OCI-LY7 (cell line): ENCODE results near the gene CACTIN. TPM values are rescaled to one million over a fixed set of nuclear protein-coding genes. Genes with fewer than 3 reads are reported as not detected.

ENCODE experiments used
- Bru-seq: library from RNA; stranded (reverse); fragments of 400-500 nt; gene quantifications from one replicate; lab custom pipeline; 2021; lab: Mats Ljungman, UMichigan
- BruChase-seq, 2 experiments: library from RNA; stranded (reverse); fragments of 400-500 nt; gene quantifications; one replicate each; lab custom pipeline; 2021; lab: Mats Ljungman, UMichigan
- BruUV-seq: library from RNA; stranded (reverse); fragments of 400-500 nt; replicated peaks from 2 replicates; lab custom pipeline; 2021; lab: Mats Ljungman, UMichigan
- CTCF ChIA-PET: fragments of 300-600 bp; sonication (Branson Sonifier 250); formaldehyde crosslinking; loops from one replicate; lab custom pipeline; 2022; ENCODE audit warnings: antibody characterized with exemption; ENCODE audit not compliant: unreplicated experiment; lab: Charles Lee
- POLR2A ChIA-PET: fragments of 300-600 bp; sonication (Branson Sonifier 250); formaldehyde crosslinking; loops from one replicate; lab custom pipeline; 2022; ENCODE audit warnings: antibody characterized with exemption; lab: Charles Lee
- DNase-seq: peaks from one replicate; pipeline ENCODE4 v3.0.0-alpha.2; 2015; ENCODE audit warnings: low spot score
- H2AFZ ChIP-seq: fragments of 200-600 bp; sonication (generic), shearing (Covaris generic); 2 replicates; pipeline ENCODE4 v1.6.1; 2014; ENCODE audit warnings: mild to moderate bottlenecking, antibody characterized with exemption, low read length, moderate library complexity
- H3K27ac ChIP-seq: fragments of 200-600 bp; sonication (generic); 2 replicates; pipeline ENCODE4 v1.5.1; 2014; ENCODE audit warnings: mixed run types, low read depth, mild to moderate bottlenecking, moderate library complexity, low read length, inconsistent platforms; ENCODE audit not compliant: poor library complexity, severe bottlenecking
- H3K36me3 ChIP-seq: fragments of 200-600 bp; sonication (generic); 2 replicates; pipeline ENCODE4 v1.6.1; 2014; ENCODE audit warnings: mild to moderate bottlenecking, antibody characterized with exemption, low read length, moderate library complexity, mixed read lengths; ENCODE audit not compliant: insufficient read depth
- H3K4me1 ChIP-seq: fragments of 200-600 bp; sonication (generic); 2 replicates; pipeline ENCODE4 v1.5.1; 2014; ENCODE audit warnings: mild to moderate bottlenecking, low read length; ENCODE audit not compliant: insufficient read depth, poor library complexity, severe bottlenecking
- H3K4me2 ChIP-seq: fragments of 200-600 bp; sonication (generic); 2 replicates; pipeline ENCODE4 v1.6.1; 2014; ENCODE audit warnings: mild to moderate bottlenecking, low read length
- H3K4me3 ChIP-seq: fragments of 200-600 bp; sonication (generic); 2 replicates; pipeline ENCODE4 v1.5.1; 2014; ENCODE audit warnings: mild to moderate bottlenecking, low read depth, low read length; ENCODE audit not compliant: poor library complexity, severe bottlenecking
- H3K79me2 ChIP-seq: fragments of 200-600 bp; sonication (generic); 2 replicates; pipeline ENCODE4 v1.6.1; 2016; ENCODE audit warnings: low read depth, mild to moderate bottlenecking, low read length, moderate library complexity, mixed read lengths; ENCODE audit not compliant: insufficient read depth
- H3K9me2 ChIP-seq: fragments of 200-600 bp; sonication (generic); 2 replicates; pipeline ENCODE4 v1.6.1; 2016; ENCODE audit warnings: mild to moderate bottlenecking, low read length, mixed read lengths; ENCODE audit not compliant: insufficient read depth
- H3K9me3 ChIP-seq: fragments of 200-600 bp; sonication (generic); 2 replicates; pipeline ENCODE4 v1.6.1; 2014; ENCODE audit warnings: mild to moderate bottlenecking, mixed run types, low read length, mixed read lengths
- H4K20me1 ChIP-seq: fragments of 200-600 bp; sonication (generic); 2 replicates; pipeline ENCODE4 v1.6.1; 2014; ENCODE audit warnings: mild to moderate bottlenecking, antibody characterized with exemption, low read length, moderate library complexity, mixed read lengths; ENCODE audit not compliant: insufficient read depth
- CTCF ChIP-seq: fragments of 200-600 bp; sonication (generic); conservative IDR thresholded peaks from 2 replicates; pipeline ENCODE4 v1.5.1; 2014; ENCODE audit warnings: mild to moderate bottlenecking, antibody characterized with exemption, low read length, moderate library complexity, mixed read lengths
- EZH2phosphoT487 ChIP-seq: fragments of 200-600 bp; sonication (generic); IDR thresholded peaks from 2 replicates; pipeline ENCODE4 v1.6.1; 2018; ENCODE audit warnings: low read depth, borderline replicate concordance, mild to moderate bottlenecking, mixed run types, antibody characterized with exemption, low read length, moderate library complexity, mixed read lengths
- intact Hi-C: fragments of 100-400 bp; cut with micrococcal nuclease; formaldehyde crosslinking; loops from one replicate; pipeline ENCODE4 v1.10.0; 2022; ENCODE audit not compliant: unreplicated experiment
- long read RNA-seq: library from polyadenylated mRNA; stranded (forward); transcript quantifications from one replicate; pipeline ENCODE4 v2.0.0, GENCODE V29; 2022
- total RNA-seq, 2 experiments: library from RNA; depleted of rRNA in 1 of 2; stranded (reverse); fragments of >200 nt in 1 of 2; shearing (Covaris generic) in 1 of 2; gene quantifications; 2 replicates each; pipeline ENCODE4 v1.2.3, GENCODE V29; 2014 to 2022

CACTIN gene
- total RNA-seq (2014; rRNA removed; shearing (Covaris generic)) = 35.9 and 38.6 TPM in 2 replicates
- 33.0 and 34.2 TPM in 2 replicates for total RNA-seq (2022)
- percentile 50 among the genes with signal in this experiment for Bru-seq, nascent RNA
- percentile 56 among the genes with signal in this experiment for BruChase-seq, experiment 1, labeled RNA remaining after a 6-hour chase
- percentile 59 among the genes with signal in this experiment for BruChase-seq, experiment 2, labeled RNA remaining after a 2-hour chase
- long read RNA-seq, transcript CACTIN-203 (10 exons, 3,612 nt) = major isoform, 33 of 77 reads
- long read RNA-seq, partial matches to known transcripts = 9 of 77 reads
- long read RNA-seq, other reads (novel, unspliced or antisense) = 35 of 77 reads

GRCh38 chr19:3626473-3627350 is at the start of gene CACTIN:
CACTIN (minus strand) TSS chr19:3626790; CDS start chr19:3626762, 28 bp downstream.
- TF ChIP-seq EZH2phosphoT487 (no peak), CTCF (no peak)
- POLR2A ChIA-PET = interaction anchor here (1.0 to 1.3 kb wide), 2 partner anchors 48 to 147 kb away, joined by 3 to 6 read pairs; partner anchors contain the start of gene SMIM24
- Histone ChIP-seq H3K9me2 (no peaks in the 10 kb centered on the region), H3K36me3 (peaks cover 12% of the 10 kb centered on the region), H3K27ac (peak within 1 kb of the TSS; percentile 56), H3K79me2 (peaks cover 21% of the 10 kb centered on the region), H3K4me1 (peaks cover 18% of the 10 kb centered on the region), H3K4me2 (peak within 1 kb of the TSS; percentile 88), H3K9me3 (no peaks in the 10 kb centered on the region), H2AFZ (peak within 1 kb of the TSS; percentile 63; the same call in 1 of the 2 replicates), H3K4me3 (peak within 1 kb of the TSS; percentile 100), H4K20me1 (0 out of 2 replicates have a peak, but pooled peaks cover 11% of the 10 kb centered on the region)
- no TSS peak for BruUV-seq
- CTCF ChIA-PET = interaction anchor here (1.0 kb wide), 1 partner anchor 10 kb away, joined by 4 read pairs; no protein-coding TSS in a partner anchor
- peak; percentile 99 for DNase-seq
- intact Hi-C loops = loop anchor here (2.0 to 5.0 kb wide), 2 partner anchors 122 to 136 kb away; partner anchors contain the start of genes APBA3 and MRPL54

- POLR2A ChIA-PET = no interaction called here
- Histone ChIP-seq H2AFZ (no peak overlapping the region), H3K9me2 (no peaks in the 10 kb centered on the region), H3K79me2 (no peaks in the 10 kb centered on the region), H3K9me3 (no peaks in the 10 kb centered on the region), H3K4me1 (peaks cover 9% of the 10 kb centered on the region), H3K36me3 (no peaks in the 10 kb centered on the region), H3K4me2 (no peak overlapping the region), H3K27ac (no peak overlapping the region), H4K20me1 (0 out of 2 replicates have a peak, but pooled peaks cover 4% of the 10 kb centered on the region), H3K4me3 (no peak overlapping the region)
- no peak for DNase-seq
- TF ChIP-seq CTCF = no peak
- no peak for TF ChIP-seq EZH2phosphoT487
- CTCF ChIA-PET = no interaction called here
- no TSS peak for BruUV-seq
- intact Hi-C loops = no loop called here
Observed at GRCh38 chr19:3674784-3675543, 48.4 kb upstream of the CACTIN start.
